ENCODE data around the gene CLVS2. TPM values are rescaled to one million over a fixed set of nuclear protein-coding genes. Genes with fewer than 3 reads are reported as not detected.

The CLVS2 gene
- total and polyA plus RNA-seq, 2 experiments from 2014 or later = 0.08 to 0.66 TPM

GRCh38 chr6:123053602-123054225 is 57.7 kb downstream of the CLVS2 start (continued):
- no peak for TF ChIP-seq EZH2 (IDR thresholded peaks at IDR 0.05; ENCODE audit: low read depth, unreplicated experiment)
- TF ChIP-seq ZNF114 (CRISPR knock-in tag; IDR thresholded peaks at IDR 0.05) = no peak
- no peak for TF ChIP-seq CREB1 (CRISPR knock-in tag; IDR thresholded peaks at IDR 0.05; ENCODE audit: low read depth)
- no peak for TF ChIP-seq STAT1 (IDR thresholded peaks at IDR 0.05; ENCODE audit: unreplicated experiment)

DNA sequence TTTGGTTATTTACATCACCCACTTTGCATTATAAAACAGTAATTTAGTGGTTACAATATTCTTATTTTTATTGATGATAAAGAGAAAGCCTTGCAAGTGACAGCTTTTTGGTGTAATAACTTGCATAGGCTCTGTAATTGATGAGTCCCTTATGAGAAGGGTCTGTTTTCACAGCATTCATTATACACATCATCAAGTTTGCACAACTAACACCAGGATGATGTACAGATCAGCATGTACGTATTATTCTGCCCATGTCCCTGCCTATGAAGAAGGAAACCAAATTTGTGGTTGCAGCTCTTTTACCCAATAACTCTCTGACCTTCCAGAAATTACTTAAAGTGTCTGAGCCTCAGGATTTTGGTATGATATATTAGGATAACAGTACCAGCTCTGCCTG is 59.2 kb downstream of the CLVS2 start:
- no peaks in the 10 kb centered on the region for H3K36me3 ChIP-seq (ENCODE audit: insufficient read depth)
- H4K20me1 ChIP-seq (replicated peaks; ENCODE audit: insufficient read depth) = no peaks in the 10 kb centered on the region
- no peaks in the 10 kb centered on the region for H3F3A ChIP-seq (replicated peaks; ENCODE audit: low read depth)
- no peaks in the 10 kb centered on the region for H3K79me2 ChIP-seq (replicated peaks; ENCODE audit: insufficient read depth)
- ATAC-seq = no peak
- no peaks in the 10 kb centered on the region for H3K27me3 ChIP-seq (ENCODE audit: insufficient read depth)
- no peak overlapping the region for H3K27ac ChIP-seq (ENCODE audit: low read depth)
- H3K9me2 ChIP-seq (ENCODE audit: insufficient read depth) = no peaks in the 10 kb centered on the region
- no peak overlapping the region for H2AFZ ChIP-seq
- no peaks in the 10 kb centered on the region for H3K27me3 Mint-ChIP-seq (ENCODE audit: insufficient read depth, low read depth, poor library complexity)
- H3K36me3 Mint-ChIP-seq (ENCODE audit: low read depth) = no peaks in the 10 kb centered on the region
- no peak overlapping the region for H3K4me3 ChIP-seq
- no peaks in the 10 kb centered on the region for H3K4me1 Mint-ChIP-seq
- no peak overlapping the region for H3K27ac Mint-ChIP-seq
- no peaks in the 10 kb centered on the region for H3K9me3 Mint-ChIP-seq
- no peak for DNase-seq (ENCODE audit: low spot score)
- H3K4me2 ChIP-seq = no peak overlapping the region
- H3K4me1 ChIP-seq (ENCODE audit: insufficient read depth) = no peaks in the 10 kb centered on the region
- H3K4me3 Mint-ChIP-seq = no peak overlapping the region
- TF ChIP-seq, protein P1, sequence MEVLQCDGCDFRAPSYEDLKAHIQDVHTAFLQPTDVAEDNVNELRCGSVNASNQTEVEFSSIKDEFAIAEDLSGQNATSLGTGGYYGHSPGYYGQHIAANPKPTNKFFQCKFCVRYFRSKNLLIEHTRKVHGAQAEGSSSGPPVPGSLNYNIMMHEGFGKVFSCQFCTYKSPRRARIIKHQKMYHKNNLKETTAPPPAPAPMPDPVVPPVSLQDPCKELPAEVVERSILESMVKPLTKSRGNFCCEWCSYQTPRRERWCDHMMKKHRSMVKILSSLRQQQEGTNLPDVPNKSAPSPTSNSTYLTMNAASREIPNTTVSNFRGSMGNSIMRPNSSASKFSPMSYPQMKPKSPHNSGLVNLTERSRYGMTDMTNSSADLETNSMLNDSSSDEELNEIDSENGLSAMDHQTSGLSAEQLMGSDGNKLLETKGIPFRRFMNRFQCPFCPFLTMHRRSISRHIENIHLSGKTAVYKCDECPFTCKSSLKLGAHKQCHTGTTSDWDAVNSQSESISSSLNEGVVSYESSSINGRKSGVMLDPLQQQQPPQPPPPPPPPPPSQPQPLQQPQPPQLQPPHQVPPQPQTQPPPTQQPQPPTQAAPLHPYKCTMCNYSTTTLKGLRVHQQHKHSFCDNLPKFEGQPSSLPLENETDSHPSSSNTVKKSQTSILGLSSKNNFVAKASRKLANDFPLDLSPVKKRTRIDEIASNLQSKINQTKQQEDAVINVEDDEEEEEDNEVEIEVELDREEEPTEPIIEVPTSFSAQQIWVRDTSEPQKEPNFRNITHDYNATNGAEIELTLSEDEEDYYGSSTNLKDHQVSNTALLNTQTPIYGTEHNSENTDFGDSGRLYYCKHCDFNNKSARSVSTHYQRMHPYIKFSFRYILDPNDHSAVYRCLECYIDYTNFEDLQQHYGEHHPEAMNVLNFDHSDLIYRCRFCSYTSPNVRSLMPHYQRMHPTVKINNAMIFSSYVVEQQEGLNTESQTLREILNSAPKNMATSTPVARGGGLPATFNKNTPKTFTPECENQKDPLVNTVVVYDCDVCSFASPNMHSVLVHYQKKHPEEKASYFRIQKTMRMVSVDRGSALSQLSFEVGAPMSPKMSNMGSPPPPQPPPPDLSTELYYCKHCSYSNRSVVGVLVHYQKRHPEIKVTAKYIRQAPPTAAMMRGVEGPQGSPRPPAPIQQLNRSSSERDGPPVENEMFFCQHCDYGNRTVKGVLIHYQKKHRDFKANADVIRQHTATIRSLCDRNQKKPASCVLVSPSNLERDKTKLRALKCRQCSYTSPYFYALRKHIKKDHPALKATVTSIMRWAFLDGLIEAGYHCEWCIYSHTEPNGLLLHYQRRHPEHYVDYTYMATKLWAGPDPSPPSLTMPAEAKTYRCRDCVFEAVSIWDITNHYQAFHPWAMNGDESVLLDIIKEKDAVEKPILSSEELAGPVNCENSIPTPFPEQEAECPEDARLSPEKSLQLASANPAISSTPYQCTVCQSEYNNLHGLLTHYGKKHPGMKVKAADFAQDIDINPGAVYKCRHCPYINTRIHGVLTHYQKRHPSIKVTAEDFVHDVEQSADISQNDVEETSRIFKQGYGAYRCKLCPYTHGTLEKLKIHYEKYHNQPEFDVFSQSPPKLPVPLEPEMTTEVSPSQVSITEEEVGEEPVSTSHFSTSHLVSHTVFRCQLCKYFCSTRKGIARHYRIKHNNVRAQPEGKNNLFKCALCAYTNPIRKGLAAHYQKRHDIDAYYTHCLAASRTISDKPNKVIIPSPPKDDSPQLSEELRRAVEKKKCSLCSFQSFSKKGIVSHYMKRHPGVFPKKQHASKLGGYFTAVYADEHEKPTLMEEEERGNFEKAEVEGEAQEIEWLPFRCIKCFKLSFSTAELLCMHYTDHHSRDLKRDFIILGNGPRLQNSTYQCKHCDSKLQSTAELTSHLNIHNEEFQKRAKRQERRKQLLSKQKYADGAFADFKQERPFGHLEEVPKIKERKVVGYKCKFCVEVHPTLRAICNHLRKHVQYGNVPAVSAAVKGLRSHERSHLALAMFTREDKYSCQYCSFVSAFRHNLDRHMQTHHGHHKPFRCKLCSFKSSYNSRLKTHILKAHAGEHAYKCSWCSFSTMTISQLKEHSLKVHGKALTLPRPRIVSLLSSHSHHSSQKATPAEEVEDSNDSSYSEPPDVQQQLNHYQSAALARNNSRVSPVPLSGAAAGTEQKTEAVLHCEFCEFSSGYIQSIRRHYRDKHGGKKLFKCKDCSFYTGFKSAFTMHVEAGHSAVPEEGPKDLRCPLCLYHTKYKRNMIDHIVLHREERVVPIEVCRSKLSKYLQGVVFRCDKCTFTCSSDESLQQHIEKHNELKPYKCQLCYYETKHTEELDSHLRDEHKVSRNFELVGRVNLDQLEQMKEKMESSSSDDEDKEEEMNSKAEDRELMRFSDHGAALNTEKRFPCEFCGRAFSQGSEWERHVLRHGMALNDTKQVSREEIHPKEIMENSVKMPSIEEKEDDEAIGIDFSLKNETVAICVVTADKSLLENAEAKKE (CRISPR knock-in tag; IDR thresholded peaks at IDR 0.05) = no peak
- TF ChIP-seq ZNF114 (CRISPR knock-in tag; IDR thresholded peaks at IDR 0.05) (no peak), POLR2AphosphoS5 (IDR thresholded peaks at IDR 0.05; ENCODE audit: low read depth) (no peak), EZH2 (IDR thresholded peaks at IDR 0.05; ENCODE audit: low read depth, unreplicated experiment) (no peak), STAT1 (IDR thresholded peaks at IDR 0.05; ENCODE audit: unreplicated experiment) (no peak), EZH2phosphoT487 (IDR thresholded peaks at IDR 0.05; ENCODE audit: unreplicated experiment) (no peak), CTCF (conservative IDR thresholded peaks at IDR 0.05; ENCODE audit: low read depth in 2 of 2) (no peak), JUNB (IDR thresholded peaks at IDR 0.05; ENCODE audit: unreplicated experiment) (no peak), ZNF331 (CRISPR knock-in tag; IDR thresholded peaks at IDR 0.05; ENCODE audit: low read depth) (no peak), CREB1 (CRISPR knock-in tag; IDR thresholded peaks at IDR 0.05; ENCODE audit: low read depth) (no peak), NANOG (IDR thresholded peaks at IDR 0.05; ENCODE audit: borderline replicate concordance) (no peak)
- TF ChIP-seq, protein P2, sequence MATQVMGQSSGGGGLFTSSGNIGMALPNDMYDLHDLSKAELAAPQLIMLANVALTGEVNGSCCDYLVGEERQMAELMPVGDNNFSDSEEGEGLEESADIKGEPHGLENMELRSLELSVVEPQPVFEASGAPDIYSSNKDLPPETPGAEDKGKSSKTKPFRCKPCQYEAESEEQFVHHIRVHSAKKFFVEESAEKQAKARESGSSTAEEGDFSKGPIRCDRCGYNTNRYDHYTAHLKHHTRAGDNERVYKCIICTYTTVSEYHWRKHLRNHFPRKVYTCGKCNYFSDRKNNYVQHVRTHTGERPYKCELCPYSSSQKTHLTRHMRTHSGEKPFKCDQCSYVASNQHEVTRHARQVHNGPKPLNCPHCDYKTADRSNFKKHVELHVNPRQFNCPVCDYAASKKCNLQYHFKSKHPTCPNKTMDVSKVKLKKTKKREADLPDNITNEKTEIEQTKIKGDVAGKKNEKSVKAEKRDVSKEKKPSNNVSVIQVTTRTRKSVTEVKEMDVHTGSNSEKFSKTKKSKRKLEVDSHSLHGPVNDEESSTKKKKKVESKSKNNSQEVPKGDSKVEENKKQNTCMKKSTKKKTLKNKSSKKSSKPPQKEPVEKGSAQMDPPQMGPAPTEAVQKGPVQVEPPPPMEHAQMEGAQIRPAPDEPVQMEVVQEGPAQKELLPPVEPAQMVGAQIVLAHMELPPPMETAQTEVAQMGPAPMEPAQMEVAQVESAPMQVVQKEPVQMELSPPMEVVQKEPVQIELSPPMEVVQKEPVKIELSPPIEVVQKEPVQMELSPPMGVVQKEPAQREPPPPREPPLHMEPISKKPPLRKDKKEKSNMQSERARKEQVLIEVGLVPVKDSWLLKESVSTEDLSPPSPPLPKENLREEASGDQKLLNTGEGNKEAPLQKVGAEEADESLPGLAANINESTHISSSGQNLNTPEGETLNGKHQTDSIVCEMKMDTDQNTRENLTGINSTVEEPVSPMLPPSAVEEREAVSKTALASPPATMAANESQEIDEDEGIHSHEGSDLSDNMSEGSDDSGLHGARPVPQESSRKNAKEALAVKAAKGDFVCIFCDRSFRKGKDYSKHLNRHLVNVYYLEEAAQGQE (IDR thresholded peaks at IDR 0.05; ENCODE audit: unreplicated experiment) = no peak

Measured in GM23338 (cell line).